HEK293T (cell line): ENCODE measurements around the gene BACH2.

ENCODE experiments used
- BHLHE40 ChIP-seq: fragments of 450-650 bp; IDR thresholded peaks from 2 replicates; pipeline ENCODE4 v1.6.1; 2016; ENCODE audit warnings: mild to moderate bottlenecking, moderate library complexity, borderline replicate concordance
- CTBP1 ChIP-seq: fragments of 450-650 bp; IDR thresholded peaks from 2 replicates; pipeline ENCODE4 v1.6.1; 2016; ENCODE audit warnings: borderline replicate concordance
- ELF4 ChIP-seq: fragments of 450-650 bp; IDR thresholded peaks from 2 replicates; pipeline ENCODE4 v1.6.1; 2017; ENCODE audit warnings: antibody characterized with exemption
- FOXA1 ChIP-seq: fragments of 450-650 bp; IDR thresholded peaks from 2 replicates; pipeline ENCODE4 v1.6.1; 2016; ENCODE audit warnings: mild to moderate bottlenecking
- SP1 ChIP-seq: fragments of 450-650 bp; IDR thresholded peaks from 2 replicates; pipeline ENCODE4 v1.6.1; 2017
- SUZ12 ChIP-seq: fragments of 450-650 bp; IDR thresholded peaks from 2 replicates; pipeline ENCODE4 v1.6.1; 2016; ENCODE audit warnings: mild to moderate bottlenecking
- TARDBP ChIP-seq: fragments of 450-650 bp; IDR thresholded peaks from 2 replicates; pipeline ENCODE4 v1.6.1; 2016

DNA sequence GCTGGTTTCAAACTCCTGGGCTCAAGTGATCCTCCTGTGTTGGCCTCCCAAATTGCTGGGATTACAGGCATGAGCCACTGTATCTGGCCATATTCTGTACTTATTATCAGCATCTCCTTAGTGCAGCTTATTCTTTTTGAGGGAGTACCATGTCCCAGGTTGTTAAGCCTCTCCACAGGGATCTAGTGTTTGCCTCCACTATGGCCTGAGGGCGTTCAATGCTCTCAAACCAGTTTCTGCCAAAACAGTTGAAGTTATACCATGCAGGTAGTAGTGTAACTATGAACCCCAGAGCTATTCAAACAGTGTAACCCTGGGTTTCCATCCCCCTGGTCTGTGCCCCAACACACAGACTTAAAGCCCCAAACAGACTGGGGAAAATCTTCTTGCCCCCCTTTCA, 81.7 kb downstream of the BACH2 start:
- TF ChIP-seq SP1 (no peak), ELF4 (no peak), SUZ12 (no peak), TARDBP (no peak), BHLHE40 (no peak), FOXA1 (no peak), CTBP1 (no peak)
